GM18870 (cell line): ENCODE results near the gene IQGAP2.

Experiments used
- ATAC-seq: cut with Tn5 transposase; IDR thresholded peaks from one replicate; pipeline ENCODE4 v1.9.1; 2021; ENCODE audit warnings: moderate library complexity; ENCODE audit not compliant: unreplicated experiment

Gene IQGAP2

GRCh38 chr5:76383126-76383832, 19.8 kb upstream of the IQGAP2 start:
- no peak for ATAC-seq

- ATAC-seq = no peak
These were observed 18.9 kb upstream of the IQGAP2 start for GRCh38 chr5:76384189-76384588.

GRCh38 chr5:76384705-76385104, 18.4 kb upstream of the IQGAP2 start:
- ATAC-seq = no peak

GRCh38 chr5:76385540-76385939, 17.5 kb upstream of the IQGAP2 start:
- ATAC-seq = no peak

- ATAC-seq = no peak
These were observed 16.7 kb upstream of the IQGAP2 start for GRCh38 chr5:76386360-76386759.

- ATAC-seq = no peak
These were observed 14.8 kb upstream of the IQGAP2 start for GRCh38 chr5:76388236-76388635.

- ATAC-seq = no peak
These were observed 14.1 kb upstream of the IQGAP2 start for GRCh38 chr5:76388791-76389512.

- ATAC-seq = no peak
These were observed 13.5 kb upstream of the IQGAP2 start for GRCh38 chr5:76389513-76390154.

GRCh38 chr5:76391014-76391413, 12.1 kb upstream of the IQGAP2 start:
- no peak for ATAC-seq

GRCh38 chr5:76393035-76393680, 9.9 kb upstream of the IQGAP2 start:
- no peak for ATAC-seq

- ATAC-seq = no peak
These were observed 5.9 kb upstream of the IQGAP2 start for GRCh38 chr5:76397200-76397599.

- no peak for ATAC-seq
These were observed 3.8 kb upstream of the IQGAP2 start for GRCh38 chr5:76399268-76399667.

GRCh38 chr5:76400466-76400865, 2.6 kb upstream of the IQGAP2 start:
- no peak for ATAC-seq

GRCh38 chr5:76401801-76402250, 1.3 kb upstream of the IQGAP2 start:
- ATAC-seq = no peak

GRCh38 chr5:76402251-76402885, 717 bp upstream of the IQGAP2 start:
- peak; percentile 30 for ATAC-seq

- peak; percentile 21 for ATAC-seq
These were observed 709 bp downstream of the IQGAP2 start for GRCh38 chr5:76403766-76404222.

GRCh38 chr5:76404223-76405211, 1.4 kb downstream of the IQGAP2 start:
- ATAC-seq = peak; percentile 29

GRCh38 chr5:76406014-76406413, 2.9 kb downstream of the IQGAP2 start:
- no peak for ATAC-seq

GRCh38 chr5:76406673-76407072, 3.6 kb downstream of the IQGAP2 start:
- ATAC-seq = no peak
